HEK293 (cell line): Measurements from ENCODE around the gene ACTR6.
A peak's percentile ranks its signal among the peaks of the same experiment; 100 is the strongest.

Source experiments
- CTCF ChIA-PET: fragments of 350-600 bp; formaldehyde crosslinking; extraction: SDS; loops from one replicate; lab custom pipeline; 2021; ENCODE audit warnings: antibody characterized with exemption; lab: Yijun Ruan, JAX
- POLR2A ChIA-PET: fragments of 300-600 bp; formaldehyde crosslinking; extraction: SDS; loops from one replicate; lab custom pipeline; 2020; ENCODE audit warnings: antibody characterized with exemption, inconsistent platforms; lab: Yijun Ruan, JAX
- H3K27ac ChIP-seq: fragments of 200-500 bp; sonication (Bioruptor generic); 2 replicates; pipeline ENCODE4 v1.5.1; 2014; ENCODE audit warnings: low read depth, low read length, control low read depth, inconsistent platforms; ENCODE audit errors: extremely low read depth
- H3K36me3 ChIP-seq, 2 experiments: fragments of 200-500 bp in 1 of 2; sonication (Bioruptor generic) in 1 of 2; 1 replicate in 1 of 2; 2 replicates in 1 of 2; pipeline ENCODE4 v1.5.1; 2014 to 2017; ENCODE audit warnings: inconsistent platforms in 2 of 2, low read length in 2 of 2; ENCODE audit not compliant: control insufficient read depth in 2 of 2, insufficient read depth in 1 of 2
- H3K4me1 ChIP-seq: fragments of 200-500 bp; sonication (Bioruptor generic); 2 replicates; pipeline ENCODE4 v1.5.1; 2014; ENCODE audit warnings: mild to moderate bottlenecking, low read length, inconsistent platforms; ENCODE audit not compliant: control insufficient read depth, insufficient read depth
- H3K4me3 ChIP-seq: 2 replicates; pipeline ENCODE4 v1.5.1; 2011; ENCODE audit warnings: low read depth, mild to moderate bottlenecking, control low read depth, low read length, moderate library complexity
- H3K9me3 ChIP-seq: fragments of 200-500 bp; sonication (Bioruptor generic); 2 replicates; pipeline ENCODE4 v1.5.1; 2014; ENCODE audit warnings: low read depth, low read length, inconsistent platforms; ENCODE audit not compliant: control insufficient read depth, insufficient read depth
- KLF17 ChIP-seq: fragments of 450-650 bp; formaldehyde crosslinking; IDR thresholded peaks from 2 replicates; pipeline ENCODE4 v1.5.1; 2016; ENCODE audit warnings: missing biosample characterization, missing genetic modification characterization
- MZF1 ChIP-seq: fragments of 450-650 bp; formaldehyde crosslinking; IDR thresholded peaks from 2 replicates; pipeline ENCODE4 v1.5.1; 2017; ENCODE audit warnings: missing biosample characterization, missing genetic modification characterization, borderline replicate concordance
- PATZ1 ChIP-seq: fragments of 450-650 bp; formaldehyde crosslinking; IDR thresholded peaks from 2 replicates; pipeline ENCODE4 v1.5.1; 2016; ENCODE audit warnings: missing biosample characterization, missing genetic modification characterization
- PRDM1 ChIP-seq: fragments of 450-650 bp; formaldehyde crosslinking; IDR thresholded peaks from 2 replicates; pipeline ENCODE4; 2016; ENCODE audit warnings: missing biosample characterization, missing genetic modification characterization
- WT1 ChIP-seq: fragments of 450-650 bp; formaldehyde crosslinking; IDR thresholded peaks from 2 replicates; pipeline ENCODE4 v1.5.1; 2016; ENCODE audit warnings: missing biosample characterization, missing genetic modification characterization
- ZBTB26 ChIP-seq: fragments of 450-650 bp; formaldehyde crosslinking; optimal IDR thresholded peaks from 2 replicates; pipeline ENCODE3; 2016; ENCODE audit warnings: missing biosample characterization, mild to moderate bottlenecking, missing genetic modification characterization
- ZBTB7A ChIP-seq: fragments of 450-650 bp; formaldehyde crosslinking; IDR thresholded peaks from 2 replicates; pipeline ENCODE4 v1.5.1; 2016; ENCODE audit warnings: low read depth, missing biosample characterization, missing genetic modification characterization
- ZNF157 ChIP-seq: fragments of 450-650 bp; formaldehyde crosslinking; IDR thresholded peaks from 2 replicates; pipeline ENCODE4 v1.5.1; 2016; ENCODE audit warnings: missing biosample characterization, missing genetic modification characterization
- ZNF175 ChIP-seq: fragments of 450-650 bp; formaldehyde crosslinking; IDR thresholded peaks from 2 replicates; pipeline ENCODE4 v1.5.1; 2016; ENCODE audit warnings: missing biosample characterization, missing genetic modification characterization
- ZNF2 ChIP-seq: fragments of 450-650 bp; formaldehyde crosslinking; IDR thresholded peaks from 2 replicates; pipeline ENCODE4 v1.5.1; 2016; ENCODE audit warnings: missing biosample characterization, missing genetic modification characterization
- ZNF302 ChIP-seq: fragments of 450-650 bp; formaldehyde crosslinking; IDR thresholded peaks from 2 replicates; pipeline ENCODE4 v1.5.1; 2016; ENCODE audit warnings: missing biosample characterization, missing genetic modification characterization, low read depth
- ZNF311 ChIP-seq: fragments of 450-650 bp; formaldehyde crosslinking; IDR thresholded peaks from 2 replicates; pipeline ENCODE4 v1.5.1; 2017; ENCODE audit warnings: missing biosample characterization, missing genetic modification characterization, borderline replicate concordance
- ZNF473 ChIP-seq: fragments of 450-650 bp; formaldehyde crosslinking; IDR thresholded peaks from 2 replicates; pipeline ENCODE4 v1.5.1; 2017; ENCODE audit warnings: missing biosample characterization, missing genetic modification characterization
- ZNF501 ChIP-seq: fragments of 450-650 bp; formaldehyde crosslinking; IDR thresholded peaks from 2 replicates; pipeline ENCODE4 v1.5.1; 2016; ENCODE audit warnings: missing biosample characterization, missing genetic modification characterization
- ZNF623 ChIP-seq: fragments of 450-650 bp; formaldehyde crosslinking; IDR thresholded peaks from 2 replicates; pipeline ENCODE4 v1.5.1; 2016; ENCODE audit warnings: missing biosample characterization, missing genetic modification characterization
- ZNF747 ChIP-seq: fragments of 450-650 bp; formaldehyde crosslinking; IDR thresholded peaks from 2 replicates; pipeline ENCODE4 v1.5.1; 2016; ENCODE audit warnings: missing biosample characterization, missing genetic modification characterization
- TF ChIP-seq, protein P1 (sequence below): fragments of 450-650 bp; formaldehyde crosslinking; IDR thresholded peaks from 2 replicates; pipeline ENCODE4 v1.5.1; 2017; ENCODE audit warnings: missing biosample characterization, missing genetic modification characterization
- TF ChIP-seq, protein P2 (sequence below): fragments of 450-650 bp; formaldehyde crosslinking; IDR thresholded peaks from 2 replicates; pipeline ENCODE4 v1.5.1; 2017; ENCODE audit warnings: missing biosample characterization, missing genetic modification characterization
- TF ChIP-seq, protein P3 (sequence below): fragments of 450-650 bp; formaldehyde crosslinking; IDR thresholded peaks from 2 replicates; pipeline ENCODE4 v1.5.1; 2017; ENCODE audit warnings: missing biosample characterization, missing genetic modification characterization

ACTR6 gene

DNA sequence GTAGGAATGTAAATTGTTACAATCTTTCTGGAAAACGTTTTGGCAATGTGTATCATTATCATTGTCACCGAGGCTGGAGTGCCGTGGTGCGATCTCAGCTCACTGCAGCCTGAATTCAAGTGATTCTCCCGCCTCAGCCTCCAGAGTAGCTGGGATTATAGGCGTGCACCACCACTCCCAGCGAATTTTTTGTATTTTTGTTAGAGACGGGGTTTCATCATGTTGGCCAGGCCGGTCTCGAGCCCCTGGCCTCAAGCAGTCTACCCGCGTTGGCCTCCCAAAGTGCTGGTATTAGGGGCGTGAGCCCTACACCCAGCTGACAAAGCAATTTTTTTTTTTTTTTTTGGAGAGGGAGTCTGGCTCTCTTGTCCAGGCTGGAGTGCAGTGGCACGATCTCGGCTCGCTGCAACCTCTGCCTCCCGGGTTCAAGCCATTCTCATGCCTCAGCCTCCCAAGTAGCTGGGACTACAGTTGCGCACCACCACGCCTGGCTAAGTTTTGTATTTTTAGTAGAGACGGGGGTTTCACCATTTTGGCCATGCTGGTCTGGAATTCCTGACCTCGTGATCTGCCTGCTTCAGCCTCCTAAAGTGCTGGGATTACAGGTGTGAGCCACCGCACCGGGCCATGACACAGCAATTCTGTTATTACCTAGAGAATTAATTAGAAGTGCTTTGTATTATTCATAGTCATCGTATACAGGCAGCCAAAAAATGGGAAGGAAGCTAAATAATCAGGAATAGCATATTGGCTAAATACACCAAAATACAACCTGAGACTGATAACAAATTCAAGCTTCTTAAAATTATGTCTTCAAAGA is 1.2 kb downstream of the ACTR6 start:
- POLR2A ChIA-PET, result no interaction called here

GRCh38 chr12:100207311-100207710 is 6.7 kb downstream of the ACTR6 start:
- Histone ChIP-seq H3K4me3 (no peak overlapping the region), H3K36me3 (peaks cover 57 to 60% of the 10 kb centered on the region in 2 experiments), H3K9me3 (no peaks in the 10 kb centered on the region), H3K27ac (no peak overlapping the region), H3K4me1 (no peaks in the 10 kb centered on the region)
- ChIA-PET POLR2A (interaction anchor here (0.6 to 0.7 kb wide), 2 partner anchors 156 to 459 kb away, joined by 3 read pairs; no protein-coding TSS in a partner anchor), CTCF (no interaction called here)
- TF ChIP-seq, protein P1, sequence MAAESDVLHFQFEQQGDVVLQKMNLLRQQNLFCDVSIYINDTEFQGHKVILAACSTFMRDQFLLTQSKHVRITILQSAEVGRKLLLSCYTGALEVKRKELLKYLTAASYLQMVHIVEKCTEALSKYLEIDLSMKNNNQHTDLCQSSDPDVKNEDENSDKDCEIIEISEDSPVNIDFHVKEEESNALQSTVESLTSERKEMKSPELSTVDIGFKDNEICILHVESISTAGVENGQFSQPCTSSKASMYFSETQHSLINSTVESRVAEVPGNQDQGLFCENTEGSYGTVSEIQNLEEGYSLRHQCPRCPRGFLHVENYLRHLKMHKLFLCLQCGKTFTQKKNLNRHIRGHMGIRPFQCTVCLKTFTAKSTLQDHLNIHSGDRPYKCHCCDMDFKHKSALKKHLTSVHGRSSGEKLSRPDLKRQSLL (tag by site-specific recombination), result no peak
- no peak for TF ChIP-seq ZBTB26 (tag by site-specific recombination)
- TF ChIP-seq ZNF473 (tag by site-specific recombination), result no peak
- no peak for TF ChIP-seq ZNF623 (tag by site-specific recombination)
- no peak for TF ChIP-seq ZNF501 (tag by site-specific recombination)
- TF ChIP-seq ZNF157 (tag by site-specific recombination), result no peak
- no peak for TF ChIP-seq ZNF747 (tag by site-specific recombination)
- TF ChIP-seq PRDM1 (tag by site-specific recombination), result no peak
- TF ChIP-seq, protein P2, sequence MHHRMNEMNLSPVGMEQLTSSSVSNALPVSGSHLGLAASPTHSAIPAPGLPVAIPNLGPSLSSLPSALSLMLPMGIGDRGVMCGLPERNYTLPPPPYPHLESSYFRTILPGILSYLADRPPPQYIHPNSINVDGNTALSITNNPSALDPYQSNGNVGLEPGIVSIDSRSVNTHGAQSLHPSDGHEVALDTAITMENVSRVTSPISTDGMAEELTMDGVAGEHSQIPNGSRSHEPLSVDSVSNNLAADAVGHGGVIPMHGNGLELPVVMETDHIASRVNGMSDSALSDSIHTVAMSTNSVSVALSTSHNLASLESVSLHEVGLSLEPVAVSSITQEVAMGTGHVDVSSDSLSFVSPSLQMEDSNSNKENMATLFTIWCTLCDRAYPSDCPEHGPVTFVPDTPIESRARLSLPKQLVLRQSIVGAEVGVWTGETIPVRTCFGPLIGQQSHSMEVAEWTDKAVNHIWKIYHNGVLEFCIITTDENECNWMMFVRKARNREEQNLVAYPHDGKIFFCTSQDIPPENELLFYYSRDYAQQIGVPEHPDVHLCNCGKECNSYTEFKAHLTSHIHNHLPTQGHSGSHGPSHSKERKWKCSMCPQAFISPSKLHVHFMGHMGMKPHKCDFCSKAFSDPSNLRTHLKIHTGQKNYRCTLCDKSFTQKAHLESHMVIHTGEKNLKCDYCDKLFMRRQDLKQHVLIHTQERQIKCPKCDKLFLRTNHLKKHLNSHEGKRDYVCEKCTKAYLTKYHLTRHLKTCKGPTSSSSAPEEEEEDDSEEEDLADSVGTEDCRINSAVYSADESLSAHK (tag by site-specific recombination), result no peak

More for the DNA sequence above, 1.2 kb downstream of the ACTR6 start:
- H3K4me1 ChIP-seq, result peaks cover 2% of the 10 kb centered on the region; the same call in 1 of the 2 replicates
- H3K9me3 ChIP-seq, result no peaks in the 10 kb centered on the region
- H3K36me3 ChIP-seq, result peaks cover 10 to 12% of the 10 kb centered on the region in 2 experiments
- peak overlapping the region; percentile 78 for H3K4me3 ChIP-seq
- CTCF ChIA-PET, result interaction anchor here (0.8 kb wide), 1 partner anchor 28 kb away, joined by 5 read pairs; no protein-coding TSS in a partner anchor
- H3K27ac ChIP-seq, result peak overlapping the region; percentile 20; the same call in 1 of the 2 replicates
- TF ChIP-seq WT1 (no peak), ZNF175 (no peak), ZNF2 (no peak), ZBTB7A (no peak), PATZ1 (tag by site-specific recombination) (no peak), MZF1 (no peak), ZNF302 (tag by site-specific recombination) (no peak), ZNF311 (tag by site-specific recombination) (no peak), KLF17 (tag by site-specific recombination) (no peak)
- TF ChIP-seq, protein P3, sequence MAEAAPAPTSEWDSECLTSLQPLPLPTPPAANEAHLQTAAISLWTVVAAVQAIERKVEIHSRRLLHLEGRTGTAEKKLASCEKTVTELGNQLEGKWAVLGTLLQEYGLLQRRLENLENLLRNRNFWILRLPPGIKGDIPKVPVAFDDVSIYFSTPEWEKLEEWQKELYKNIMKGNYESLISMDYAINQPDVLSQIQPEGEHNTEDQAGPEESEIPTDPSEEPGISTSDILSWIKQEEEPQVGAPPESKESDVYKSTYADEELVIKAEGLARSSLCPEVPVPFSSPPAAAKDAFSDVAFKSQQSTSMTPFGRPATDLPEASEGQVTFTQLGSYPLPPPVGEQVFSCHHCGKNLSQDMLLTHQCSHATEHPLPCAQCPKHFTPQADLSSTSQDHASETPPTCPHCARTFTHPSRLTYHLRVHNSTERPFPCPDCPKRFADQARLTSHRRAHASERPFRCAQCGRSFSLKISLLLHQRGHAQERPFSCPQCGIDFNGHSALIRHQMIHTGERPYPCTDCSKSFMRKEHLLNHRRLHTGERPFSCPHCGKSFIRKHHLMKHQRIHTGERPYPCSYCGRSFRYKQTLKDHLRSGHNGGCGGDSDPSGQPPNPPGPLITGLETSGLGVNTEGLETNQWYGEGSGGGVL (tag by site-specific recombination), result no peak
- TF ChIP-seq, all 188 proteins: peak for 0
